Right ventricle myocardium inferior (tissue), 1 donor: ENCODE results near the gene ZNF682. TPM values are rescaled to one million over a fixed set of nuclear protein-coding genes. Genes with fewer than 3 reads are reported as not detected.
"Not testable (repeated sequence)": the region's sequence is repeated elsewhere in the genome, so short reads cannot be mapped to it uniquely, and the experiment has no call there.

Source experiments
- ATAC-seq: fragments of 200-7000 bp; cut with Tn5 transposase; one replicate; pipeline ENCODE4 v1.9.1; 2020; ENCODE audit warnings: mild to moderate bottlenecking, moderate library complexity
- DNase-seq: peaks from one replicate; pipeline ENCODE4 v3.0.0; 2021; ENCODE audit errors: missing footprints
- intact Hi-C: fragments of 100-400 bp; cut with DNase I; formaldehyde crosslinking; loops from one replicate; pipeline ENCODE4 v1.11.0; 2022
- total RNA-seq: library from RNA; stranded (reverse); fragmentation: NEBNext Ultra II Directional; extraction: Animal tissue kit (Norgen Biotek cat#: 25700); gene quantifications from one replicate; pipeline ENCODE4 v1.2.1, GENCODE V29; 2021
- donor health status: DM: no; HTN: yes; CAD: no; lungs with severe emphysema.

ZNF682 gene
- total RNA-seq, 1 donor from 2014 or later = 7.0 TPM

DNA sequence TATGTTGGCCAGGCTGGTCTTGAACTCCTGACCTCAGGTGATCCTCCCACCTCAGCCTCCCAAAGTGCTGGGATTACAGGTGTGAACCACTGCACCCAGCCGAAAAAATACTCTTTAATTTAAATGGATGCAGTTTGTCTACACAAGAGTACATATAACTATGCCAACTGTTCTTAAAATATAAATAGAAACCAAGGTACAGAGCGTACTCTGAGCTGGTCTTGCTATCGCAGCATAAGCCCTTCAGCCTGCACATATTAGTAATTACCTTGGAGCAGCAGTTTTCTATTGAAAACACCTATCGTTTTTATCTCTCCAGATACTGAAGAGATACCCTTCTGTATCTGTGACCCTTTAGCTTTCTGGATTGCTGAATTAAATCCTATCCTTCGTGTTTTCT, 3.4 kb downstream of the ZNF682 start:
- ATAC-seq (peak; percentile 62), DNase-seq (no peak)
- intact Hi-C loops = no loop called here

GRCh38 chr19:20028611-20029010, 10.7 kb downstream of the ZNF682 start:
- intact Hi-C loops = no loop called here
- ATAC-seq (no peak), DNase-seq (no peak)

- no peak for ATAC-seq
- intact Hi-C loops = no loop called here
Measured at GRCh38 chr19:20005741-20006140, 33.6 kb downstream of the ZNF682 start.

DNA sequence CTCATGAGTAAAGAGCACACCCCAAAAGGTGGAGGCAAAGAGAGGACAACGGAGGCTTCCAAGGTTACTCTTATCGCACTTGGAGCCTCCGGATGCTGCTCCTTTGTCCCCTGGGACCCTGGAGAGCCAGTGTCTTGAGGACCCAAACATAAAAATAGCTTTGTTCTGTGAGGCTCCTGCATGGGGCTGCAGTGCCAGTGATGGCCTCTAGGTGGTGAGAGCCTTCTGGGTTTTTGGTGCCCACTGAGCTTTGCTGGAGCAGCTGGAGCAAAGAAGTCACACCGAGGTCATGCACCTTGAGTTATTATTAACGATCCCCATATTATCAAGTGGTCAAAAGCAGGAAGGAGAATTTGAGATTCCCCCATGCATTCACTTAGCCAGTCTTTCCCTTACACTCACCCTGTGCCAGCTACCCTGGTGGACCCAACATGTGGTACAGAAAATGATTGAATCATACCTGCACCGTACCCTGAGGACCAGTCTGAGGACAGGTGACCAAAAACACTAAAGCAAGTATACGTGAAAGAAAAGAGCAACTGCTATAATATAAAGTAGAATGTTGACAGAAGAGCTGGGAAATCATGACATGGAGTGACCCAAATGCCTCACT, 41.5 kb downstream of the ZNF682 start:
- DNase-seq (no peak), ATAC-seq (no peak)
- intact Hi-C loops = no loop called here

More at GRCh38 chr19:20005741-20006140, 33.6 kb downstream of the ZNF682 start:
- no peak for DNase-seq

DNA sequence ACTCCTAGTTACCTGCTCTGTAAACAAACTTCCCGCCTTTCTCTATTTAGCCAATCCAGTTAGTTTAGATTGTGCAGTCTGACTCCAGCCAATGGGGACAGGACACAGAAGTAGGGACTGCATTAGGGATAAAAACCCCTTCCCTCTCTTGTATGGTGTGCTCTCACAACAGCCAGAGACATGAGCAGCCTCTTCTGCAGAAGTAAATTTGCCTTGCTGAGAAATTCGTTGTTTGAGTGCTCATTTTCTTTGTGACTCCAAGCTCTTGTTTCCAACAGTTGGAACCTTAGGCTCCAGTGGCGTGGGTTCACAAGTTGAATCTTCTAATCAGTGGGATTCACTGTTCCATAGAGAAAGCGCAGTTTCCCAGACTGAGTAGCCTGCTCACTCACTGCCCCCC, 72.4 kb downstream of the ZNF682 start:
- ATAC-seq (no peak), DNase-seq (no peak)
- intact Hi-C loops = no loop called here

DNA sequence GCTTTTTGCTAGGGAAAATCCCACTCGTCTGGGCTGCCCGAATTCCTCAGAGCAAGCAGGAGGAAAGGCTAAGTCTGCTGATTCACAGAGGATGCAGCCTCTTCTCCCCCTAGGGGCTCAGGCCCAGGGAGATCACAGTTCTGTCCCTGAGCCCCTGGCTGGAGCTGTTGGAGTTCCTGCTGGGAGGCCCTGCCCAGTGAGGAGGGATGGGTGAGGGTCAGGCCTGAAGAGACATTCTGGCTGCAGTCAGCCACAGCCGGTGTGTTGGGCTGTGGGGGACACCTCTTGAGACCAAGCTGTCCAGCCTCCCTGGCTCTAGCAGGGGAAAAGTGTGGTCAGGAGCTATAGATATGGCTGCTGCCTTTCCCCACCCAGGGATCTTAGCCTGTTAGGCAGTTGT, 73.2 kb downstream of the ZNF682 start:
- ATAC-seq, DNase-seq, intact Hi-C loops: not testable (repeated sequence)

GRCh38 chr19:19964416-19964815, 74.9 kb downstream of the ZNF682 start:
- intact Hi-C loops = no loop called here
- ATAC-seq = no peak
- no peak for DNase-seq

DNA sequence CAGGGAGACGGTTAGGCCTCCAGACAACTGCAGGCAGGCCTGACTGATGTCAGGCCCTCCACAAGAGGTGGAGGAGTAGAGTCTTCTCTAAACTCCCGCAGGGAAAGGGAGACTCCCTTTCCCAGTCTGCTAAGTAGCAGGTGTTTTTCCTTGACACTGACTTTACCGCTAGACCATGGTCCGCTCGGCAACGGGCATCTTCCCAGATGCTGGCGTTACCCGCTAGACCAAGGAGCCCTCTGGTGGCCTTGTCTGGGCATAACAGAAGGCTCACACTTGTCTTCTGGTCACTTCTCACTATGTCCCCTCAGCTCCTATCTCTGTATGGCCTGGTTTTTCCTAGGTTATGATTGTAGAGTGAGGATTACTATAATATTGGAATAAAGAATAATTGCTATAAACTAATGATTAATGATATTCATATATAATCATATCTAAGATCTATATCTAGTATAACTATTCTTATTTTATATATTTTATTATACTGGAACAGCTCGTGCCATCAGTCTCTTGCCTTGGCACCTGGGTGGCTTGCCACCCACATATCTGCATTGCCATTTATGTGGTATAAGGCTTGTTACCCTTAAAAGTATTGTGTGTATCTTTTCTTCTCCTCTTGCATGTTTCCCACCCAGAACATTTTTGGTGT, 80.0 kb downstream of the ZNF682 start:
- peak; percentile 77 for DNase-seq
- ATAC-seq = not testable (repeated sequence)
- intact Hi-C loops = loop anchor here (2.0 kb wide), 1 partner anchor 426 kb away; no protein-coding TSS in a partner anchor

- not testable (repeated sequence) for ATAC-seq, DNase-seq
- intact Hi-C loops = loop anchor here (2.0 kb wide), 1 partner anchor 425 kb away; no protein-coding TSS in a partner anchor
Measured at GRCh38 chr19:19957766-19958165, 81.5 kb downstream of the ZNF682 start.

GRCh38 chr19:19956434-19957075, 82.8 kb downstream of the ZNF682 start:
- intact Hi-C loops = no loop called here

GRCh38 chr19:19955208-19955607, 84.1 kb downstream of the ZNF682 start:
- no peak for ATAC-seq
- intact Hi-C loops = no loop called here
- DNase-seq = no peak

More at GRCh38 chr19:19956434-19957075, 82.8 kb downstream of the ZNF682 start:
- ATAC-seq (no peak), DNase-seq (no peak)

Other genes with a start within 250 kb of the ZNF682 start
- gene ZNF506, start 217.8 kb downstream of the ZNF682 start, total RNA-seq = 9.8 TPM
- gene ZNF253, start 173.6 kb downstream of the ZNF682 start, total RNA-seq = 11.3 TPM
- gene ZNF93, start 138.6 kb downstream of the ZNF682 start, total RNA-seq = 1.7 TPM
- 1.1 TPM for gene ZNF90, start 38.5 kb upstream of the ZNF682 start, total RNA-seq
- 1.5 TPM for gene ZNF486, start 127.7 kb upstream of the ZNF682 start, total RNA-seq